HEK293T (cell line): Measurements from ENCODE around the gene PLCB4.

Experiments used
- ARNT ChIP-seq: fragments of 450-650 bp; IDR thresholded peaks from 2 replicates; pipeline ENCODE4 v1.6.1; 2017; ENCODE audit warnings: mild to moderate bottlenecking
- BHLHE40 ChIP-seq: fragments of 450-650 bp; IDR thresholded peaks from 2 replicates; pipeline ENCODE4 v1.6.1; 2016; ENCODE audit warnings: mild to moderate bottlenecking, moderate library complexity, borderline replicate concordance
- ELF4 ChIP-seq: fragments of 450-650 bp; IDR thresholded peaks from 2 replicates; pipeline ENCODE4 v1.6.1; 2017; ENCODE audit warnings: antibody characterized with exemption
- HDGF ChIP-seq: fragments of 450-650 bp; IDR thresholded peaks from 2 replicates; pipeline ENCODE4 v1.6.1; 2017; ENCODE audit warnings: antibody characterized with exemption, borderline replicate concordance
- SP1 ChIP-seq: fragments of 450-650 bp; IDR thresholded peaks from 2 replicates; pipeline ENCODE4 v1.6.1; 2017
- SUZ12 ChIP-seq: fragments of 450-650 bp; IDR thresholded peaks from 2 replicates; pipeline ENCODE4 v1.6.1; 2016; ENCODE audit warnings: mild to moderate bottlenecking
- TARDBP ChIP-seq: fragments of 450-650 bp; IDR thresholded peaks from 2 replicates; pipeline ENCODE4 v1.6.1; 2016
- TF ChIP-seq, protein P1 (sequence below): fragments of 450-650 bp; IDR thresholded peaks from 2 replicates; pipeline ENCODE4 v1.6.1; 2016

DNA sequence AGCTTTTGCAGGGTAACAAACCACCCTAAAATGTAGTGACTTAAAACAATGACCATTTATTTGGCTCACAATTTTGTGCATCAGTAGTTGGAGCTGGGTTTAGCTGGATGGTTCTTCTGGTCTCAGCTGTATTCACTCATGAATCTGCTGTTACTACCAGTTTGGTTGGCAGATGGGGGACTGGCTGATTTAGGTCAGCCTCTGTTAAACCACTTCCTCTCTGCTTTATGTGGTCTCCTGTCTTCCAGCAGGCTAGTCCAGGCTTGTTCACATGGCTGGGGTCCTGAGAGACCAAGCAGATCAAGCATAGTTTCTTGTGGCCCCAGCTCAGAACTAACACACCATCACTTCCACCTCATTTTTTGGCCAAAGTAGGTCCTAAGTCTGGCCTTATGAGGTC, 378.3 kb downstream of the PLCB4 start:
- TF ChIP-seq SUZ12 (no peak), TARDBP (no peak), ARNT (no peak), HDGF (no peak), ELF4 (no peak), SP1 (no peak), BHLHE40 (no peak)
- TF ChIP-seq, protein P1, sequence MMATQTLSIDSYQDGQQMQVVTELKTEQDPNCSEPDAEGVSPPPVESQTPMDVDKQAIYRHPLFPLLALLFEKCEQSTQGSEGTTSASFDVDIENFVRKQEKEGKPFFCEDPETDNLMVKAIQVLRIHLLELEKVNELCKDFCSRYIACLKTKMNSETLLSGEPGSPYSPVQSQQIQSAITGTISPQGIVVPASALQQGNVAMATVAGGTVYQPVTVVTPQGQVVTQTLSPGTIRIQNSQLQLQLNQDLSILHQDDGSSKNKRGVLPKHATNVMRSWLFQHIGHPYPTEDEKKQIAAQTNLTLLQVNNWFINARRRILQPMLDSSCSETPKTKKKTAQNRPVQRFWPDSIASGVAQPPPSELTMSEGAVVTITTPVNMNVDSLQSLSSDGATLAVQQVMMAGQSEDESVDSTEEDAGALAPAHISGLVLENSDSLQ = no peak
